Sigmoid colon (tissue), 7 donors: ENCODE measurements around the gene TOMM20L. TPM values are rescaled to one million over a fixed set of nuclear protein-coding genes. Genes with fewer than 3 reads are reported as not detected.

ENCODE experiments used
- DNase-seq: peaks from one replicate; pipeline ENCODE4 v3.0.0-alpha.2; 2019
- H3K27ac ChIP-seq, 4 donors: fragments of 200-600 bp; sonication (generic); one replicate each; pipeline ENCODE4 v1.5.1; 2016 to 2019; ENCODE audit warnings: mild to moderate bottlenecking in 1 of 4
- H3K27me3 ChIP-seq, 3 donors: fragments of 200-600 bp; sonication (generic); one replicate each; pipeline ENCODE4 v1.5.1; 2019; ENCODE audit warnings: mild to moderate bottlenecking in 1 of 3
- H3K36me3 ChIP-seq, 4 donors: fragments of 200-600 bp; sonication (generic); one replicate each; pipeline ENCODE4 v1.5.1; 2016 to 2019
- H3K4me1 ChIP-seq, 4 donors: fragments of 200-600 bp; sonication (generic); one replicate each; pipeline ENCODE4 v1.5.1; 2017 to 2019
- H3K4me3 ChIP-seq, 4 donors: fragments of 200-600 bp; sonication (generic); one replicate each; pipeline ENCODE4 v1.5.1; 2017 to 2019; ENCODE audit warnings: mild to moderate bottlenecking in 2 of 4, moderate library complexity in 1 of 4
- H3K9me3 ChIP-seq, 4 donors: fragments of 200-600 bp in 3 of 4; sonication (generic) in 3 of 4; one replicate each; pipeline versions ENCODE4 v1.5.1 to v1.6.1; 2013 to 2019
- EP300 ChIP-seq, 4 donors: sonication (generic); formaldehyde crosslinking; IDR thresholded peaks; one replicate each; pipeline ENCODE4 v1.6.1; 2017; ENCODE audit warnings: antibody characterized with exemption in 4 of 4
- POLR2A ChIP-seq, 2 donors: fragments of 450-650 bp; IDR thresholded peaks; one replicate each; pipeline ENCODE4 v1.6.1; 2016; ENCODE audit warnings: antibody characterized with exemption in 2 of 2, mild to moderate bottlenecking in 2 of 2, moderate library complexity in 2 of 2
- POLR2AphosphoS5 ChIP-seq, 4 donors: sonication (generic); formaldehyde crosslinking; IDR thresholded peaks; one replicate each; pipeline ENCODE4 v1.6.1; 2017; ENCODE audit warnings: antibody characterized with exemption in 4 of 4
- WGBS, 2 donors: extraction: QIAGEN DNeasy Blood & Tissue Kit; methylation state at CpG; one replicate each; pipeline ENCODE4 v1.1.7; 2013; 5-methylcytosine and 5-hydroxymethylcytosine counted together
- intact Hi-C: fragments of 100-400 bp; cut with DNase I; formaldehyde crosslinking; loops from one replicate; pipeline ENCODE4 v1.15.1; 2023
- polyA plus RNA-seq, 3 donors: library from polyadenylated mRNA; stranded (reverse); fragments of 200-250 nt; gene quantifications; one replicate each; pipeline ENCODE4 v1.2.3, GENCODE V29; 2013
- total RNA-seq, 4 donors: library from RNA; depleted of rRNA; stranded (reverse); fragments of >200 nt; gene quantifications; one replicate each; pipeline ENCODE4 v1.1.0, GENCODE V29; 2016
- TF ChIP-seq, protein P1 (sequence below), 4 experiments: fragments of 450-650 bp in 3 of 4; fragments of 200-600 bp in 1 of 4; IDR thresholded peaks; one replicate each; pipeline ENCODE4 v1.5.1; 2016 to 2019; ENCODE audit warnings: antibody characterized with exemption in 4 of 4, mild to moderate bottlenecking in 3 of 4, moderate library complexity in 2 of 4
- donor health status: healthy with polysubstance abuse.
- donor health status: Bipolar disorder and iron deficiency.
- donor health status: healthy.

TOMM20L gene
- total and polyA plus RNA-seq, 7 donors = 0.25 TPM; not detected in 6

- Histone ChIP-seq H3K36me3 (no peaks in the 10 kb centered on the region), H3K9me3 (no peaks in the 10 kb centered on the region), H3K27me3 (no peaks in the 10 kb centered on the region), H3K27ac (no peak overlapping the region), H3K4me3 (no peak overlapping the region), H3K4me1 (peaks cover 0 to 5% (median 2%) of the 10 kb centered on the region in 4 donors)
- 75 to 91% methylated on average over 2 of the region's 2 CpGs for WGBS, 2 donors
- intact Hi-C loops = no loop called here
- TF ChIP-seq POLR2AphosphoS5 (IDR thresholded peaks at IDR 0.05) (no peak), EP300 (IDR thresholded peaks at IDR 0.05) (no peak)
- no peak for DNase-seq
Observed at GRCh38 chr14:58390830-58391229, 4.9 kb upstream of the TOMM20L start.

- H3K27ac ChIP-seq = peak overlapping the region; percentile 58 to 83 (median 76)
Observed at GRCh38 chr14:58395562-58395811, 243 bp upstream of the TOMM20L start.

DNA sequence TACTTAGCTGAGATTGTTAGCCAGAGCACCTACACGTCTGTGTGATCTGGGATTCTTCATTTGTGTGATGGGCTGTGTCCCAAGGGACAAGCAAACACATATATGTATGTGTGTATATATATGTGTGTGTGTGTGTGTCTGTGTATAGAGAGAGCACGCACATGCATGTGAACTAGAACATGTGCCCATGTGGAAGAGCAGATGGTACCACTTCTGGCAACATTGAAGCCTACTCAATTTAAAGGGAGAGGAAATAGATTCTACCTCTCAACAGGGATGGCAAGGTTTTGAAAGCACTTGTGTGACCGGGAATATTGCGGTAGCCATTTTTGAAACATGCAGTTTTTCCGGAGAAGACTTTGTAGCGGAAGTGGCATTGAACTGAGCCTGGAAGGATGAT, 1.4 kb downstream of the TOMM20L start:
- Histone ChIP-seq H3K4me1 (peaks cover 0 to 14% (median 5%) of the 10 kb centered on the region in 4 donors), H3K36me3 (no peaks in the 10 kb centered on the region), H3K9me3 (no peaks in the 10 kb centered on the region), H3K27me3 (no peaks in the 10 kb centered on the region), H3K4me3 (no peak overlapping the region), H3K27ac (no peak overlapping the region)
- intact Hi-C loops = loop anchor here (5.0 kb wide), 1 partner anchor 290 kb away; no protein-coding TSS in a partner anchor
- no peak for DNase-seq
- TF ChIP-seq, protein P1, sequence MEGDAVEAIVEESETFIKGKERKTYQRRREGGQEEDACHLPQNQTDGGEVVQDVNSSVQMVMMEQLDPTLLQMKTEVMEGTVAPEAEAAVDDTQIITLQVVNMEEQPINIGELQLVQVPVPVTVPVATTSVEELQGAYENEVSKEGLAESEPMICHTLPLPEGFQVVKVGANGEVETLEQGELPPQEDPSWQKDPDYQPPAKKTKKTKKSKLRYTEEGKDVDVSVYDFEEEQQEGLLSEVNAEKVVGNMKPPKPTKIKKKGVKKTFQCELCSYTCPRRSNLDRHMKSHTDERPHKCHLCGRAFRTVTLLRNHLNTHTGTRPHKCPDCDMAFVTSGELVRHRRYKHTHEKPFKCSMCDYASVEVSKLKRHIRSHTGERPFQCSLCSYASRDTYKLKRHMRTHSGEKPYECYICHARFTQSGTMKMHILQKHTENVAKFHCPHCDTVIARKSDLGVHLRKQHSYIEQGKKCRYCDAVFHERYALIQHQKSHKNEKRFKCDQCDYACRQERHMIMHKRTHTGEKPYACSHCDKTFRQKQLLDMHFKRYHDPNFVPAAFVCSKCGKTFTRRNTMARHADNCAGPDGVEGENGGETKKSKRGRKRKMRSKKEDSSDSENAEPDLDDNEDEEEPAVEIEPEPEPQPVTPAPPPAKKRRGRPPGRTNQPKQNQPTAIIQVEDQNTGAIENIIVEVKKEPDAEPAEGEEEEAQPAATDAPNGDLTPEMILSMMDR (IDR thresholded peaks at IDR 0.05) = no peak
- TF ChIP-seq EP300 (IDR thresholded peaks at IDR 0.05) (no peak), POLR2AphosphoS5 (IDR thresholded peaks at IDR 0.05) (no peak), POLR2A (IDR thresholded peaks at IDR 0.05) (no peak)
- WGBS, 2 donors = 94% methylated on average over 6 of the region's 6 CpGs

More at GRCh38 chr14:58395562-58395811, 243 bp upstream of the TOMM20L start:
- intact Hi-C loops = loop anchor here (5.0 kb wide), 1 partner anchor 288 kb away; no protein-coding TSS in a partner anchor
- 9 to 12% methylated on average over 10 of the region's 10 CpGs for WGBS, 2 donors
- Histone ChIP-seq H3K4me3 (peak overlapping the region; percentile 26 to 66 (median 60)), H3K4me1 (peaks cover 0 to 14% (median 5%) of the 10 kb centered on the region in 4 donors), H3K9me3 (no peaks in the 10 kb centered on the region), H3K27me3 (no peaks in the 10 kb centered on the region), H3K36me3 (no peaks in the 10 kb centered on the region)
- TF ChIP-seq EP300 (IDR thresholded peaks at IDR 0.05) = no peak
- no peak for TF ChIP-seq POLR2A (IDR thresholded peaks at IDR 0.05)
- TF ChIP-seq, protein P1 (IDR thresholded peaks at IDR 0.05) = no peak
- no peak for TF ChIP-seq POLR2AphosphoS5 (IDR thresholded peaks at IDR 0.05)
- no peak for DNase-seq

DNA sequence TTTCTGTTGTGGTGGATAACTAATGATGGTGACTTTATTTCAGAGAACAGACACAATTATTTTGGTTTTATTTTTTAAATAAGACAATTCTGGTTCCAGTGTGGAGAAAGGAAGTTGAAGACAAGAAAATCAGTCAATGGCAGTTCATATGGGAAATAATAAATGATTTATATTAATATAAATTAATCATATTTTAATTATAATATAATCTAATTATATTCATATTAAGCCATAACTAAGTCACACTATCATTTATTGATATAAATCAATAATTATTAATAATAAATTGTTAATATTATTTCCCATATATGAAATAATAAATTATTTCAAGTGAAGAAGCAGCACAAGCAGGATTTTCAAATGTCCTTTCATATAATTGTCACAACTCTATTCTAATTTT, 2.8 kb downstream of the TOMM20L start:
- Histone ChIP-seq H3K36me3 (no peaks in the 10 kb centered on the region), H3K27me3 (no peaks in the 10 kb centered on the region), H3K4me1 (peaks cover 0 to 14% (median 5%) of the 10 kb centered on the region in 4 donors), H3K9me3 (no peaks in the 10 kb centered on the region), H3K27ac (no peak overlapping the region), H3K4me3 (no peak overlapping the region)
- TF ChIP-seq EP300 (IDR thresholded peaks at IDR 0.05) (no peak), POLR2A (IDR thresholded peaks at IDR 0.05) (no peak), POLR2AphosphoS5 (IDR thresholded peaks at IDR 0.05) (no peak)
- TF ChIP-seq, protein P1 (IDR thresholded peaks at IDR 0.05) = no peak
- intact Hi-C loops = loop anchor here (5.0 kb wide), 1 partner anchor 291 kb away; no protein-coding TSS in a partner anchor
- DNase-seq = no peak

GRCh38 chr14:58398895-58399294, 3.2 kb downstream of the TOMM20L start:
- no peak overlapping the region for H3K27ac ChIP-seq
- H3K36me3 ChIP-seq = no peaks in the 10 kb centered on the region
- intact Hi-C loops = loop anchor here (5.0 kb wide), 1 partner anchor 292 kb away; no protein-coding TSS in a partner anchor
- H3K4me1 ChIP-seq = peaks cover 0 to 14% (median 5%) of the 10 kb centered on the region in 4 donors
- H3K27me3 ChIP-seq = no peaks in the 10 kb centered on the region
- H3K9me3 ChIP-seq = no peaks in the 10 kb centered on the region
- 95 to 96% methylated on average over 3 of the region's 3 CpGs for WGBS, 2 donors
- H3K4me3 ChIP-seq = no peak overlapping the region
- DNase-seq = no peak
- no peak for TF ChIP-seq EP300 (IDR thresholded peaks at IDR 0.05)
- TF ChIP-seq, protein P1 (IDR thresholded peaks at IDR 0.05) = no peak
- no peak for TF ChIP-seq POLR2AphosphoS5 (IDR thresholded peaks at IDR 0.05)
- TF ChIP-seq POLR2A (IDR thresholded peaks at IDR 0.05) = no peak
